ENCODE results near the gene SSBP3. TPM values are rescaled to one million over a fixed set of nuclear protein-coding genes. Genes with fewer than 3 reads are reported as not detected.

SSBP3 gene
- total RNA-seq, 1 donor from 2014 or later: 47.3 TPM

DNA sequence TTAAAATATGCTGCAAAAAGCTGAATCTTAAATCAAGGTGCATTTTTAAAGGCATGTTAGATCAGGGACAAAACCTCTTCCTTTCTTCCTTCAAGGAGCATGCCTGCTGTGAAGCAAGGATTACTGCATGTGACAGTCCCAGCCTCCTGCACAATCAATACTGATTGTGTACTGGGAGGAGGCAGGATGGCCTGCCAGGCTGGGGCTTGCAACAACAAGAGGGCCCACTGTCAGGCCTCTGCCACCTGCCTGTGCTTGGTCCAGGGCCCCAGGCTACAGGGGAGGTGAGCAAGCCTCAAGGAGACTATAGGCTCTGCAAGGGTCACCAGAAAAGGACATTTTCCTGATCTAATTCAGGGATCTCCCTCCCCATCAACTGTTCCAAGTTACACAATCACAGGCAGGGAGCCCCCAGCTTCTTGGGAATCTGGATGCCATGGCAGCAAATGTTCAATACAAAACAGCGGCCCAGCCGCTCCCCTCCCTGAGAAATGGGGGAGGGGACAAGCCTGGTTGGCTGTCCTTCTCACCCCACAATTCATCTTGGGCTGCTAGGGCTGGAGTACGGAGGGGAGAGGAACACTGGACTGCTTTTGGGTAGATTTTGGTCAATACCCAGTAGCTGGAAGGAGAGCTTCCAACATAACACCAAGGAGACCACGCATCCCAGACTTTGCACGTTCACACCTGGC is 76.7 kb downstream of the SSBP3 start:
- no peak for DNase-seq (ENCODE audit: low spot score)

GRCh38 chr1:54328066-54328636 is 78.0 kb downstream of the SSBP3 start:
- DNase-seq (ENCODE audit: low spot score): no peak

DNA sequence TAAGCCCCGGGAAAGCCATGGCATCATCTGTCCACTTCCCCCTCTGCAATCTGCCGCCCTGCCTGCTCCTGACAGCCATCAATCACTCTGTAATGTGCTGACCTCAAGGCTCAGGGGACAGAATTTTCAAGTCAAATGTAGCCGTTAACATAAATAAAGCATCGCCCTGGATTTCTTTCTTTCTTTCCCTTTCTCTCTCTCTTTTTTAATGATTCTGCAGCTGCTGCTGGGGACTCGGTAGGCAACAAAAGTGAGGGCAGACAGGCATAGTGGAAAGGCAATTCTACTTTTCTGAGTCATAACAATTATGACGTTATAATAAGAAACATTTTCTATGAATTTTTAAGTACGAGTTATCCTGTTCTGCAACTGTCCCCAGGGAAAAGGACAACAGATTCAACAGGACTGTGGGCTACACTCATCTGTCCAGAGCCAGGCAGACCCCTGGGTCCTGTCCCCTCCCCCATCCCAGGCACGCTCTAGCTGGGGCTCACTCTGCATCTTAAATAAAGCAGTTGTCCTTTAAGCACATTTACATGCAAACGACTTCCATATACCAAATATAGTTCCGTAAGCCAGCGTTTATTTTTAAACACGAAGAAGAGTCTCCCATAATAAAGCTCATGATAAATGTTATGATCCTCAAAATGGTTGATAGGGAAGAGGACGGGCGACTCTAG is 78.7 kb downstream of the SSBP3 start:
- no peak for DNase-seq (ENCODE audit: low spot score)

GRCh38 chr1:54326543-54327385 is 79.4 kb downstream of the SSBP3 start:
- DNase-seq (ENCODE audit: low spot score): no peak

- DNase-seq (ENCODE audit: low spot score): no peak
Measured at GRCh38 chr1:54325703-54326461, 80.3 kb downstream of the SSBP3 start.

DNA sequence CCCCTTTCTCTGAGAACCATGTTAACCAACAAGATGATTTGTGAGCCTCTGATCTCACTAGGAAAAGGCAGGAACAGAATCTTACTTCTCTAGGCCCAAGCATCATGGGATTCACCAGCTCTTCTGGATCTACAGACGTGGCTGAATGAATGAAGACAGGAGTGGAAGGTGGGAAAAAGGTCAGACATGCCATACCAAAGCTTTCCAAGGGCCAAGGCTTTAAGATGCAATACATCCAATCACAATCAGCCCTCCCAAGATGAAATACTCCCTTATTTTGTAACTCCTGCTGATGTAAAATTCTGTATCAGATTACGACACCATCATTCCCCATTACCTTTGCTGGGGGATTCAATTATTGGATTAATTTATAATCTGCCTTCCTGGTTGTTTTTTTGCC is 80.9 kb downstream of the SSBP3 start:
- no peak for DNase-seq (ENCODE audit: low spot score)

GRCh38 chr1:54324251-54325140 is 81.7 kb downstream of the SSBP3 start:
- no peak for DNase-seq (ENCODE audit: low spot score)

- no peak for DNase-seq (ENCODE audit: low spot score)
Measured at GRCh38 chr1:54323921-54324250, 82.3 kb downstream of the SSBP3 start.

- DNase-seq (ENCODE audit: low spot score): no peak
Measured at GRCh38 chr1:54323324-54323739, 82.9 kb downstream of the SSBP3 start.

GRCh38 chr1:54318246-54318814 is 87.9 kb downstream of the SSBP3 start:
- DNase-seq (ENCODE audit: low spot score): no peak

DNA sequence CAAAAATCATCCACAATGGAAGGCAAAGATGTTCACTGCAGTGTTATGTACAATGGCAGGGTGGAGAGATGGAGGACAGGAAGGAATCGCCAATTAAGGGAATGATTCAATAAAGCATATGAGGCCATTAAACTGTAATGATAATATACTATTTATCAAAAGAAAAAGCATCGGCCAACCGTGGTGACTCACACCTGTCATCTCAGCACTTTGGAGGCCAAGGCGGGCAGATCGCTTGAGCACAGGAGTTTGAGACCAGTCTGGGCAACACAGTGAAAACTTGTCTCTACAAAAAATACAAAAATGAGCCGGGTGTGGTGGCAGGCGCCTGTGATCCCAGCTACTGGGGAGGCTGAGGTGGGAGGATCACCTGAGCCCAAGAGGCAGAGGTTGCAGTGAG is 89.1 kb downstream of the SSBP3 start:
- DNase-seq (ENCODE audit: low spot score): no peak

DNA sequence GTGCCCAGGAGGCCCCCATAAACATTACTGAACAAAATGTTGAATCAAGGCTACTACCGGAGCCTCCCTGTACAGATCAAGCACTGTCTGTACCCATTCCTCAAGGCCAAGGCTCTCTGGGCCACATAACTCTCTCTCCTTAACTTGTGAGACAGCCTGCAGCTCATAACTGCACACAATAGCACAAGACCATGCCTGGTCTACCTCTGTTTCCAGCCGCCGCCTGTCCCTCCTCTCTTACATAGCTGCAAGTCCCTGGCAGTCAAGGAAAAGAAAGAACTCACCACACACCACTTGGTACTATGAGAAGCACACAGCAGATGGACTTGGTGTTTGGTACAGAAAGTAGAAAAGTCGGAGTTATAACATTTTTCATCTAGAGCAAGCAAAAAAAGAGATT is 91.1 kb downstream of the SSBP3 start:
- no peak for DNase-seq (ENCODE audit: low spot score)

DNA sequence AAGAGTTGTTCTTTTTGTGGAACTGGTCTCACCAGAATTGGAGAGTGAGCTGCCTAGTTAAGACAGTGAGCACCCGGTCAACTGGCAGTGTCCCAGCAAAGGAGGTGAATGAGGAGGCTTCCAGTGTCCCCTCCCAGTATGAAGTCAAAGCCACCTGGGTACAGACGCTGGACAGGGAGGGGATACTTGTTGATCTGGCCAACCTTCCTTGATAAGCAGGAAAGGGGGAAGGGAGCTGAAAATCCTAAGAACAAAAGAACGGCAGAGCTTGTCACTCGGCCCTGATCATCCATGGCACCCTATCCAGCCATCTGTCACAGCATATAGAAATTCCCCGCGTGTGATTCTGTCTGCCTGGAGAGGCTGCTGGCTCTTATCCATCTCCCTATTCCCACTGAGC is 91.5 kb downstream of the SSBP3 start:
- DNase-seq (ENCODE audit: low spot score): no peak

GRCh38 chr1:54312796-54313316 is 93.3 kb downstream of the SSBP3 start:
- peak; percentile 81 for DNase-seq (ENCODE audit: low spot score)

- DNase-seq (ENCODE audit: low spot score): no peak
Measured at GRCh38 chr1:54311506-54311905, 94.7 kb downstream of the SSBP3 start.

DNA sequence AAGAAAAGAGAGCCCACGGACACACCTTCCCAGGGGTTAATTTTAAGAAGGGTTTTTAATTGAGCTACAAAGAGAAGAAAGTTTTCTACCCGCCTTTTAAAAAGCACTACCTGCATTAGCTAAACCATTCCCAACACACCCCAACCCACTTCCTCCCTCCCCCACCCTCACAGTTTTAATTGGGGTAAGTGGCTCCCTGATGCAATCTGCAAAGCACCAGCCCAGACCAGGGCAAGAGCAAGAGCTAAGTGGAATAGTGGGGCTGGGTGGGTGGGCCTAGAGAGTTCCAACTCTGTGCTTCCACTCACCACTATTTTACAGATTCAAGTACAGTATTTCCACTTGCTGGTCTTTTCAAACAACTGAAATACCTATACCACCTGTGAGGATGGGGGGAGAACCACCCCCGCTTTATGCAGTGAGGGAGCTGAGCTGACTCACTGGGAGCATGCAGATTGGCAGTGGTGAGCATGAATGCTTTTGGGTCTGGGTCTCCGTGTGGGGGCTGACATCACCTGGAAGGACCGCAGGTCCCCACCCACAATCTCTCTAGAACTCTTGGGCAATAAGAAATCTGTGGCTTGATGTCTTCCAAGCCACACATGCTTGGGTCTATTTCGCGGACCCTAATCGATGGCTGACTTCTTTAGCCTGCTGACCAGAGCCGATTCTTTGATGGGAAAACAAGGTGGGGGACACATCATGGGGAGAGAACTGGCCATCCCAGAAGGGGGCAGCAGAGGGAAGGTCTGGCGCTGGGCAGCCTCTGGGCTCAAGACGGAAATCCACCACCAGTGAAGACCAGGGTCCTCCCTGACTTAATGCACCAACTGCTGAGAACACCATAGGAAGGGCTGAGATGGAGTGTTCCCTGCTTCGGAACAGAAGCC is 95.5 kb downstream of the SSBP3 start:
- DNase-seq (ENCODE audit: low spot score): no peak

GRCh38 chr1:54309631-54310366 is 96.4 kb downstream of the SSBP3 start:
- no peak for DNase-seq (ENCODE audit: low spot score)

DNA sequence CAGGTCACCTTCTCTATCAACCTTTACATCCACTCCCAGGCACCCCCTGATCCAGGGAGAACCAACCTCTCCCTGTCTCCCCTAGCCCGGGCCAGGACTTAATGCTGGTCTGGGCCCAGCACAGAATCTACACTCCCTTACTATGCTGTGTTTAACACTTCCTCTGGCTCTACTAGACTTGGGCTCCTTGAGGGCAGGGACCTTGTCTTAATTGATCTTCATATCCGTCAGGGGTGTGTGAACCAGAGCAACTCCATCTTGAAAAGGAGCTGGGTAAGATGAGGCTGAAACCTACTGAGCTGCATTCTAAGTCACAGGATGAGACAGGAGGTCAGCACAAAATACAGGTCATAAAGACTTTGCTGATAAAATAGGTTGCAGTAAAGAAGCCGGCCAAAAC is 98.9 kb downstream of the SSBP3 start:
- no peak for DNase-seq (ENCODE audit: low spot score)
